IMR-90 (cell line): ENCODE results near the gene PPIB. TPM values are rescaled to one million over a fixed set of nuclear protein-coding genes. Genes with fewer than 3 reads are reported as not detected.

Experiments
- ATAC-seq: fragments of 200-7000 bp; cut with Tn5 transposase; 2 replicates; pipeline ENCODE4 v1.9.1; 2020; ENCODE audit warnings: low read depth, mild to moderate bottlenecking, moderate library complexity
- BruUV-seq: library from RNA; stranded (reverse); fragments of 400-500 nt; replicated peaks from 2 replicates; lab custom pipeline; 2021; lab: Mats Ljungman, UMichigan
- CTCF ChIA-PET: fragments of 300-600 bp; formaldehyde crosslinking; extraction: SDS; loops from one replicate; lab custom pipeline; 2021; ENCODE audit warnings: antibody characterized with exemption; lab: Yijun Ruan, JAX
- POLR2A ChIA-PET: fragments of 300-600 bp; sonication (Branson Sonifier 250); formaldehyde crosslinking; loops from one replicate; lab custom pipeline; 2022; ENCODE audit warnings: antibody characterized with exemption; ENCODE audit not compliant: unreplicated experiment; lab: Charles Lee
- DNase-seq: peaks from one replicate; pipeline ENCODE4 v3.0.0; 2013
- H2AFZ ChIP-seq: replicated peaks from 2 replicates; pipeline ENCODE3; 2013; ENCODE audit warnings: low read length, mild to moderate bottlenecking; ENCODE audit not compliant: poor library complexity
- H2AK5ac ChIP-seq: 2 replicates; pipeline ENCODE4 v1.6.1; 2013; ENCODE audit warnings: low read depth, low read length, inconsistent platforms
- H2AK9ac ChIP-seq: replicated peaks from 2 replicates; pipeline ENCODE3; 2013; ENCODE audit warnings: mild to moderate bottlenecking, low read depth, low read length, moderate library complexity; ENCODE audit not compliant: poor library complexity
- H2BK120ac ChIP-seq: 2 replicates; pipeline ENCODE4 v1.6.1; 2013; ENCODE audit warnings: low read depth, low read length, inconsistent platforms
- H2BK15ac ChIP-seq: 3 replicates; pipeline ENCODE4 v1.6.1; 2013; ENCODE audit warnings: low read depth, low read length, inconsistent platforms
- H2BK20ac ChIP-seq: 2 replicates; pipeline ENCODE4 v1.6.1; 2013; ENCODE audit warnings: low read depth, mild to moderate bottlenecking, inconsistent platforms, low read length, moderate library complexity
- H2BK5ac ChIP-seq: 2 replicates; pipeline ENCODE4 v1.6.1; 2013; ENCODE audit warnings: mild to moderate bottlenecking, low read depth, low read length, inconsistent platforms; ENCODE audit not compliant: poor library complexity, severe bottlenecking
- H3K14ac ChIP-seq: replicated peaks from 2 replicates; pipeline ENCODE4 v1.6.1; 2013; ENCODE audit warnings: low read depth, low read length, inconsistent platforms
- H3K18ac ChIP-seq: 2 replicates; pipeline ENCODE4 v1.6.1; 2013; ENCODE audit warnings: low read depth, low read length, control low read depth
- H3K23ac ChIP-seq: 2 replicates; pipeline ENCODE4 v1.6.1; 2013; ENCODE audit warnings: low read depth, low read length, inconsistent platforms
- H3K27ac ChIP-seq: 2 replicates; pipeline ENCODE4 v1.5.1; 2013; ENCODE audit warnings: mild to moderate bottlenecking, control low read depth, low read length; ENCODE audit not compliant: insufficient read depth
- H3K27me3 ChIP-seq: 2 replicates; pipeline ENCODE4 v1.6.1; 2013; ENCODE audit warnings: low read length; ENCODE audit not compliant: control insufficient read depth, insufficient read depth
- H3K36me3 ChIP-seq: 2 replicates; pipeline ENCODE4 v1.6.1; 2013; ENCODE audit warnings: low read length, mixed read lengths; ENCODE audit not compliant: control insufficient read depth, insufficient read depth
- H3K4ac ChIP-seq: 2 replicates; pipeline ENCODE4 v1.6.1; 2013; ENCODE audit warnings: low read depth, low read length, inconsistent platforms
- H3K4me1 ChIP-seq: 2 replicates; pipeline ENCODE4 v1.6.1; 2013; ENCODE audit warnings: low read length, mixed read lengths; ENCODE audit not compliant: control insufficient read depth, insufficient read depth
- H3K4me2 ChIP-seq: 2 replicates; pipeline ENCODE4 v1.6.1; 2013; ENCODE audit warnings: low read depth, mild to moderate bottlenecking, control low read depth, low read length, moderate library complexity
- H3K4me3 ChIP-seq: 2 replicates; pipeline ENCODE4 v1.5.1; 2013; ENCODE audit warnings: low read depth, mild to moderate bottlenecking, control low read depth, low read length, moderate library complexity; ENCODE audit not compliant: insufficient read depth
- H3K56ac ChIP-seq: 2 replicates; pipeline ENCODE4 v1.6.1; 2013; ENCODE audit warnings: low read length, inconsistent platforms; ENCODE audit not compliant: insufficient read depth; ENCODE audit errors: extremely low read depth
- H3K79me1 ChIP-seq, 2 experiments: 2 replicates each; pipeline ENCODE4 v1.6.1; 2013; ENCODE audit warnings: low read length in 2 of 2, inconsistent platforms in 1 of 2, low read depth in 1 of 2
- H3K9ac ChIP-seq: 2 replicates; pipeline ENCODE4 v1.6.1; 2013; ENCODE audit warnings: low read depth, low read length, control low read depth
- H3K9me1 ChIP-seq: 2 replicates; pipeline ENCODE4 v1.6.1; 2013; ENCODE audit warnings: low read length, inconsistent platforms; ENCODE audit not compliant: insufficient read depth
- H3K9me3 ChIP-seq: 2 replicates; pipeline ENCODE4 v1.6.1; 2013; ENCODE audit warnings: low read length; ENCODE audit not compliant: control insufficient read depth, insufficient read depth
- H4K20me1 ChIP-seq: 2 replicates; pipeline ENCODE4 v1.6.1; 2013; ENCODE audit warnings: low read length, inconsistent platforms; ENCODE audit not compliant: insufficient read depth
- H4K5ac ChIP-seq: 2 replicates; pipeline ENCODE4 v1.6.1; 2013; ENCODE audit warnings: mild to moderate bottlenecking, low read depth, low read length, control low read depth
- H4K8ac ChIP-seq, 2 experiments: 2 replicates each; pipeline ENCODE4 v1.6.1; 2013; ENCODE audit warnings: low read depth in 2 of 2, low read length in 2 of 2, control low read depth in 1 of 2, inconsistent platforms in 1 of 2
- H4K91ac ChIP-seq: 2 replicates; pipeline ENCODE4 v1.6.1; 2013; ENCODE audit warnings: low read depth, low read length, inconsistent platforms; ENCODE audit not compliant: insufficient read depth
- BHLHE40 ChIP-seq: fragments of 150-350 bp; IDR thresholded peaks from 2 replicates; pipeline ENCODE4 v1.6.1; 2016; ENCODE audit warnings: mild to moderate bottlenecking, low read depth, low read length
- CEBPB ChIP-seq: IDR thresholded peaks from 2 replicates; pipeline ENCODE4 v1.6.1; 2012; ENCODE audit warnings: low read depth, low read length, improper control_type of control experiment
- CHD1 ChIP-seq: IDR thresholded peaks from 2 replicates; pipeline ENCODE4 v1.6.1; 2012; ENCODE audit warnings: low read depth, low read length, improper control_type of control experiment
- FOS ChIP-seq: fragments of 150-350 bp; IDR thresholded peaks from 2 replicates; pipeline ENCODE4 v1.6.1; 2016; ENCODE audit warnings: low read depth, low read length
- MAZ ChIP-seq: IDR thresholded peaks from 2 replicates; pipeline ENCODE4 v1.6.1; 2012; ENCODE audit warnings: low read depth, mild to moderate bottlenecking, low read length, improper control_type of control experiment, moderate library complexity, borderline replicate concordance
- MXI1 ChIP-seq: IDR thresholded peaks from 2 replicates; pipeline ENCODE4 v1.6.1; 2012; ENCODE audit warnings: low read depth, mild to moderate bottlenecking, low read length, moderate library complexity, borderline replicate concordance
- NFE2L2 ChIP-seq: fragments of 150-350 bp; IDR thresholded peaks from 2 replicates; pipeline ENCODE4 v1.6.1; 2016; ENCODE audit warnings: low read depth, mild to moderate bottlenecking, low read length
- POLR2A ChIP-seq: IDR thresholded peaks from 2 replicates; pipeline ENCODE4 v1.6.1; 2012; ENCODE audit warnings: mild to moderate bottlenecking, low read depth, low read length
- RAD21 ChIP-seq: IDR thresholded peaks from 2 replicates; pipeline ENCODE4 v1.6.1; 2012; ENCODE audit warnings: low read length, improper control_type of control experiment
- RFX5 ChIP-seq: IDR thresholded peaks from 2 replicates; pipeline ENCODE4 v1.8.0; 2012; ENCODE audit warnings: low read depth, mild to moderate bottlenecking, low read length, moderate library complexity
- WGBS, 2 experiments: methylation state at CpG; one replicate each; pipeline versions ENCODE4 v1.1.5 to v1.1.7; 2013; ENCODE audit warnings: missing lambda C conversion rate in 2 of 2; ENCODE audit not compliant: insufficient read length in 1 of 2; ENCODE audit errors: extremely low coverage in 2 of 2; 5-methylcytosine and 5-hydroxymethylcytosine counted together
- dilution Hi-C: fragments of 300-500 bp; cut with HindIII; formaldehyde crosslinking; loops from one replicate; pipeline ENCODE4 v1.14.3; 2018; ENCODE audit warnings: low sequenced_read_pairs; ENCODE audit not compliant: unreplicated experiment
- in situ Hi-C: fragments of 300-500 bp; cut with MboI; formaldehyde crosslinking; loops from 3 replicates; pipeline ENCODE4 v1.14.3; 2019; ENCODE audit warnings: low sequenced_read_pairs, inconsistent platforms, mixed read lengths
- intact Hi-C: fragments of 100-400 bp; cut with micrococcal nuclease; formaldehyde crosslinking; loops from 2 replicates; pipeline ENCODE4 v1.10.0; 2022
- polyA plus RNA-seq, 3 experiments: library from polyadenylated mRNA; depleted of rRNA; stranded (reverse); fragments of >200 nt; gene quantifications; 2 replicates each; pipeline ENCODE4 v1.2.3, GENCODE V29; 2012; ENCODE audit warnings: low replicate concordance in 1 of 3
- total RNA-seq: library from RNA; depleted of rRNA; stranded (reverse); fragments of >200 nt; gene quantifications from 2 replicates; pipeline ENCODE4 v1.2.3, GENCODE V29; 2012
- TF ChIP-seq, protein P1 (sequence below): fragments of 150-350 bp; IDR thresholded peaks from 2 replicates; pipeline ENCODE4 v1.6.1; 2017; ENCODE audit warnings: mild to moderate bottlenecking, antibody characterized with exemption, low read length, low read depth
- TF ChIP-seq, protein P2 (sequence below): fragments of 150-350 bp; IDR thresholded peaks from 2 replicates; pipeline ENCODE4 v1.6.1; 2016; ENCODE audit warnings: low read depth, mild to moderate bottlenecking, low read length, moderate library complexity, borderline replicate concordance
- TF ChIP-seq, protein P3 (sequence below): conservative IDR thresholded peaks from 2 replicates; pipeline ENCODE4 v1.5.1; 2012; ENCODE audit warnings: mild to moderate bottlenecking, low read depth, low read length, improper control_type of control experiment

The PPIB gene
- total and polyA plus RNA-seq, 2 of the 4 experiments (the other 2 are of a cell fraction): 1,358 to 1,682 TPM

DNA sequence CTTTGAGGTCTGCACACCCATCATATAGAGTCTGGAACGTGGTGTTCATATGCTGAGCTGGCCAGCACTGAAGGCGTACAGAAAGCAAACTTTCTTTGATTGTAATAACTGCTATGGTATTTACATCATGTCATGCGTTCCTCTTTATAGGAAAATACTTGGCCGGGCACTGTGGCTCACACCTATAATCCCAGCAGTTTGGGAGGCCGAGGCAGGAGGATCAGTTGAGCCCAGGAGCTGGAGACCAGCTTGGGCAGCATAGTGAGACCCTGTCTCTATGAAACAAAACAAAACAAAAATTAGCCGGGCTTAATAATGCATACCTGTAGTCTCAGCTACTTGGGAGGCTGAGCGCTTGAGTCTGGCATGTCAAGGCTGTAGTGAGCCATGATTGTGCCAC is 14.7 kb downstream of the PPIB start:
- Histone ChIP-seq H3K27ac (no peak overlapping the region), H3K9ac (no peak overlapping the region), H3K27me3 (peaks cover 15% of the 10 kb centered on the region), H3K9me1 (peaks cover 6% of the 10 kb centered on the region; the same call in 1 of the 2 replicates), H4K20me1 (no peaks in the 10 kb centered on the region), H2BK120ac (no peak overlapping the region), H3K4ac (no peak overlapping the region), H2AK5ac (no peak overlapping the region), H3K56ac (no peak overlapping the region), H3K23ac (no peak overlapping the region), H3K14ac (no peak overlapping the region), H3K36me3 (peaks cover 9% of the 10 kb centered on the region), H2BK5ac (no peak overlapping the region), H4K5ac (no peak overlapping the region), H2AK9ac (no peak overlapping the region), H3K79me1 (no peaks in the 10 kb centered on the region), H2BK15ac (no peak overlapping the region), H3K18ac (no peak overlapping the region), H3K4me1 (peaks cover 2% of the 10 kb centered on the region; the same call in 1 of the 2 replicates), H4K91ac (no peak overlapping the region), H4K8ac (no peak overlapping the region), H3K4me3 (no peak overlapping the region), H3K9me3 (no peaks in the 10 kb centered on the region), H2AFZ (no peak overlapping the region), H2BK20ac (no peak overlapping the region), H3K4me2 (no peak overlapping the region)
- no peak for ATAC-seq
- intact Hi-C loops (loop anchor here (5.0 kb wide), 1 partner anchor 36 kb away; no protein-coding TSS in a partner anchor), dilution Hi-C loops (no loop called here), in situ Hi-C loops (no loop called here)
- 80% methylated on average over 1 of the region's 7 CpGs; no CpG with 5 or more reads in 1 of the 2 experiments for WGBS, 2 experiments
- CTCF ChIA-PET: no interaction called here
- POLR2A ChIA-PET: no interaction called here
- no peak for DNase-seq
- BruUV-seq: no TSS peak
- no peak for TF ChIP-seq FOS
- no peak for TF ChIP-seq MAZ
- no peak for TF ChIP-seq BHLHE40
- TF ChIP-seq, protein P1, sequence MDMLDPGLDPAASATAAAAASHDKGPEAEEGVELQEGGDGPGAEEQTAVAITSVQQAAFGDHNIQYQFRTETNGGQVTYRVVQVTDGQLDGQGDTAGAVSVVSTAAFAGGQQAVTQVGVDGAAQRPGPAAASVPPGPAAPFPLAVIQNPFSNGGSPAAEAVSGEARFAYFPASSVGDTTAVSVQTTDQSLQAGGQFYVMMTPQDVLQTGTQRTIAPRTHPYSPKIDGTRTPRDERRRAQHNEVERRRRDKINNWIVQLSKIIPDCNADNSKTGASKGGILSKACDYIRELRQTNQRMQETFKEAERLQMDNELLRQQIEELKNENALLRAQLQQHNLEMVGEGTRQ: no peak
- TF ChIP-seq CHD1: no peak
- TF ChIP-seq MXI1: no peak
- TF ChIP-seq NFE2L2: no peak
- no peak for TF ChIP-seq RFX5
- no peak for TF ChIP-seq POLR2A
- TF ChIP-seq, protein P2, sequence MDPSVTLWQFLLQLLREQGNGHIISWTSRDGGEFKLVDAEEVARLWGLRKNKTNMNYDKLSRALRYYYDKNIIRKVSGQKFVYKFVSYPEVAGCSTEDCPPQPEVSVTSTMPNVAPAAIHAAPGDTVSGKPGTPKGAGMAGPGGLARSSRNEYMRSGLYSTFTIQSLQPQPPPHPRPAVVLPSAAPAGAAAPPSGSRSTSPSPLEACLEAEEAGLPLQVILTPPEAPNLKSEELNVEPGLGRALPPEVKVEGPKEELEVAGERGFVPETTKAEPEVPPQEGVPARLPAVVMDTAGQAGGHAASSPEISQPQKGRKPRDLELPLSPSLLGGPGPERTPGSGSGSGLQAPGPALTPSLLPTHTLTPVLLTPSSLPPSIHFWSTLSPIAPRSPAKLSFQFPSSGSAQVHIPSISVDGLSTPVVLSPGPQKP: no peak
- TF ChIP-seq, protein P3, sequence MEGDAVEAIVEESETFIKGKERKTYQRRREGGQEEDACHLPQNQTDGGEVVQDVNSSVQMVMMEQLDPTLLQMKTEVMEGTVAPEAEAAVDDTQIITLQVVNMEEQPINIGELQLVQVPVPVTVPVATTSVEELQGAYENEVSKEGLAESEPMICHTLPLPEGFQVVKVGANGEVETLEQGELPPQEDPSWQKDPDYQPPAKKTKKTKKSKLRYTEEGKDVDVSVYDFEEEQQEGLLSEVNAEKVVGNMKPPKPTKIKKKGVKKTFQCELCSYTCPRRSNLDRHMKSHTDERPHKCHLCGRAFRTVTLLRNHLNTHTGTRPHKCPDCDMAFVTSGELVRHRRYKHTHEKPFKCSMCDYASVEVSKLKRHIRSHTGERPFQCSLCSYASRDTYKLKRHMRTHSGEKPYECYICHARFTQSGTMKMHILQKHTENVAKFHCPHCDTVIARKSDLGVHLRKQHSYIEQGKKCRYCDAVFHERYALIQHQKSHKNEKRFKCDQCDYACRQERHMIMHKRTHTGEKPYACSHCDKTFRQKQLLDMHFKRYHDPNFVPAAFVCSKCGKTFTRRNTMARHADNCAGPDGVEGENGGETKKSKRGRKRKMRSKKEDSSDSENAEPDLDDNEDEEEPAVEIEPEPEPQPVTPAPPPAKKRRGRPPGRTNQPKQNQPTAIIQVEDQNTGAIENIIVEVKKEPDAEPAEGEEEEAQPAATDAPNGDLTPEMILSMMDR: no peak
- no peak for TF ChIP-seq CEBPB
- TF ChIP-seq RAD21: no peak
